Breast epithelium (tissue), 4 donors: ENCODE measurements around the gene USP10. TPM values are rescaled to one million over a fixed set of nuclear protein-coding genes. Genes with fewer than 3 reads are reported as not detected.

Experiments
- DNase-seq, 2 donors: peaks; one replicate each; pipeline ENCODE4 v3.0.0-alpha.2; 2019; ENCODE audit warnings: low spot score in 2 of 2
- H3K27ac ChIP-seq, 2 donors: fragments of 200-600 bp; sonication (generic) in 1 of 2; one replicate each; pipeline ENCODE4 v1.5.1; 2016 to 2019; ENCODE audit warnings: mild to moderate bottlenecking in 1 of 2
- H3K27me3 ChIP-seq, 2 donors: fragments of 200-600 bp; sonication (generic) in 1 of 2; one replicate each; pipeline versions ENCODE4 v1.5.1 to v1.6.0; 2017 to 2019; ENCODE audit warnings: control low read depth in 1 of 2, mild to moderate bottlenecking in 1 of 2
- H3K36me3 ChIP-seq: fragments of 200-600 bp; one replicate; pipeline ENCODE4 v1.5.1; 2019
- H3K4me1 ChIP-seq, 2 donors: fragments of 200-600 bp; sonication (generic); one replicate each; pipeline ENCODE4 v1.5.1; 2016 to 2019; ENCODE audit warnings: control low read depth in 1 of 2
- H3K4me3 ChIP-seq, 3 donors: fragments of 200-600 bp; sonication (generic); 1 replicate in 2 of 3; 2 replicates in 1 of 3; pipeline ENCODE4 v1.5.1; 2016 to 2019; ENCODE audit warnings: mild to moderate bottlenecking in 3 of 3, moderate library complexity in 2 of 3
- H3K9me3 ChIP-seq, 2 donors: fragments of 200-600 bp; sonication (generic) in 1 of 2; one replicate each; pipeline ENCODE4 v1.5.1; 2016 to 2019; ENCODE audit warnings: control low read depth in 1 of 2
- CTCF ChIP-seq, 3 donors: fragments of 450-650 bp; IDR thresholded peaks; one replicate each; pipeline ENCODE4 v1.5.1; 2016 to 2017; ENCODE audit warnings: antibody characterized with exemption in 3 of 3, mild to moderate bottlenecking in 3 of 3, moderate library complexity in 3 of 3
- POLR2A ChIP-seq: fragments of 450-650 bp; IDR thresholded peaks from one replicate; pipeline ENCODE4 v1.6.1; 2016; ENCODE audit warnings: antibody characterized with exemption, mild to moderate bottlenecking, moderate library complexity
- POLR2AphosphoS5 ChIP-seq, 3 donors: sonication (generic); formaldehyde crosslinking; IDR thresholded peaks; one replicate each; pipeline ENCODE4 v1.6.1; 2017; ENCODE audit warnings: antibody characterized with exemption in 3 of 3
- intact Hi-C: fragments of 100-400 bp; cut with DNase I; formaldehyde crosslinking; loops from one replicate; pipeline ENCODE4 v1.15.1; 2023; ENCODE audit warnings: low total_unique reads
- total RNA-seq, 3 donors: library from RNA; depleted of rRNA; stranded (reverse); fragments of >200 nt; gene quantifications; one replicate each; pipeline ENCODE4 v1.1.0, GENCODE V29; 2016

USP10 gene
- total RNA-seq, 3 donors from 2014 or later, result 30.4 to 70.8 (median 51.5) TPM

GRCh38 chr16:84778720-84779119, 78.9 kb downstream of the USP10 start:
- DNase-seq, result no peak
- H3K9me3 ChIP-seq, result no peaks in the 10 kb centered on the region
- no peak overlapping the region for H3K4me3 ChIP-seq
- H3K36me3 ChIP-seq, result peaks cover 7% of the 10 kb centered on the region
- H3K4me1 ChIP-seq, result no peaks in the 10 kb centered on the region
- intact Hi-C loops, result no loop called here
- H3K27ac ChIP-seq, result no peak overlapping the region
- H3K27me3 ChIP-seq, result no peaks in the 10 kb centered on the region
- TF ChIP-seq POLR2AphosphoS5 (IDR thresholded peaks at IDR 0.05) (no peak), CTCF (IDR thresholded peaks at IDR 0.05) (no peak), POLR2A (no peak)

DNA sequence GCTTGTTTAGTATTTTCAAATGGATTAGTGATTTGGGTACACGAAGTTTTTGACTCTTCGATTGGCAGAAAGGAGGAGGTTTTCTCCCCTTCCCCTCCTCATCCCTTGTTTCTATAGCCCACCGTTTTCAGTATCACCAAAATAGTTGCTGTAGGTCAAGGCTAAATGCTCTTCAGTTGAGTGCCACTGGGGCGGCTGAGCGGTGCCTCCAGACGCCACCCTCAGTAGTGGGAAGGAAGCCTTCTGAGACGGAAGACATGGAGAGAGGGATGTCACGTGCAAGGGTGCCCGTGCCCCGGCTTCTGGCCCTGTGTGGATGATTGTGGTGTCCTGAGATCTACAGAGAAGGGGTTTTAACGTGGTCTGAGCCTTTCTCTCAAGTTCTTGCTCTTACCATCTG, 80.3 kb downstream of the USP10 start:
- no peak overlapping the region for H3K27ac ChIP-seq
- no peaks in the 10 kb centered on the region for H3K9me3 ChIP-seq
- DNase-seq, result no peak
- H3K36me3 ChIP-seq, result peaks cover 7% of the 10 kb centered on the region
- no peak overlapping the region for H3K4me3 ChIP-seq
- intact Hi-C loops, result no loop called here
- TF ChIP-seq CTCF (IDR thresholded peaks at IDR 0.05) (no peak), POLR2AphosphoS5 (IDR thresholded peaks at IDR 0.05) (no peak), POLR2A (no peak)
- H3K4me1 ChIP-seq, result no peaks in the 10 kb centered on the region
- no peaks in the 10 kb centered on the region for H3K27me3 ChIP-seq

DNA sequence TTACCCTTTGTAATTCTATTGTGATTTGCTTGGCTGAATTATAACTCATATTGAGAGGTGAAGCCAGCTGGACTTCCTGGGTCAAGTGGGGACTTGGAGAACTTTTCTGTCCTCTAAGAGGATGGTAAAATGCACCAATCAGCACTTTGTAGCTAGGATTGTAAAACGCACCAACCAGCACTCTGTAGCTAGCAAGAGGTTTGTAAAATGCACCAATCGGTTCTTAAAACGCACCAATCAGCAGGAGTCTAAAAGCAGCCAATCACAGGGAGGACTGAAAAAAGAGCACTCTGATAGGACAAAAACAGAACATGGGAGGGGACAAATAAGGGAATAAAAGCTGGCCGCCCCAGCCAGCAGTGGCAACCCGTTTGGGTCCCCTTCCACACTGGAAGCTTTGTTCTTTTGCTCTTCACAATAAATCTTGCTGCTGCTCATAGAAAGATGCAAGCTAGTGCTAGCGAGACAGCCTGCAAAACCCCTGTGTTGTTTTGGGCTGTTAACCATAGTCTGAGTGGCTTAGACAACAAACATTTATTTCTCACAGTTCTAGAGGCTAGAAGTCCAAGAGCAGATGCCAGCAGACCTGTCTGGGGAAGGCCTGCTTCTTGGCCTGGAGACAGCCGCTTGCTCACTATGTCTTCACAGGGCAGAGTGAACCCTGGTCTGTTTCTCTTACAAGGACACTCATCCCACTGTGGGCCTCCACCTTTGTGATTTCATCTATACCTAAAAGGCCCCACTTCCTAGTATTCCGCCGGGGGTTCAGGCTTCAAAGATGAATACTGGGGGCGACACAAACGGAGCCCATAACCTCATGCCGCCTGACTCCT, 81.0 kb downstream of the USP10 start:
- intact Hi-C loops, result no loop called here
- no peak overlapping the region for H3K27ac ChIP-seq
- H3K36me3 ChIP-seq, result peaks cover 7% of the 10 kb centered on the region
- no peak for TF ChIP-seq POLR2A
- no peak for TF ChIP-seq CTCF (IDR thresholded peaks at IDR 0.05)
- no peak for TF ChIP-seq POLR2AphosphoS5 (IDR thresholded peaks at IDR 0.05)
- H3K27me3 ChIP-seq, result no peaks in the 10 kb centered on the region
- H3K9me3 ChIP-seq, result no peaks in the 10 kb centered on the region
- peaks cover 0 to under 1% of the 10 kb centered on the region in 2 donors for H3K4me1 ChIP-seq
- no peak overlapping the region for H3K4me3 ChIP-seq
- DNase-seq, result no peak

DNA sequence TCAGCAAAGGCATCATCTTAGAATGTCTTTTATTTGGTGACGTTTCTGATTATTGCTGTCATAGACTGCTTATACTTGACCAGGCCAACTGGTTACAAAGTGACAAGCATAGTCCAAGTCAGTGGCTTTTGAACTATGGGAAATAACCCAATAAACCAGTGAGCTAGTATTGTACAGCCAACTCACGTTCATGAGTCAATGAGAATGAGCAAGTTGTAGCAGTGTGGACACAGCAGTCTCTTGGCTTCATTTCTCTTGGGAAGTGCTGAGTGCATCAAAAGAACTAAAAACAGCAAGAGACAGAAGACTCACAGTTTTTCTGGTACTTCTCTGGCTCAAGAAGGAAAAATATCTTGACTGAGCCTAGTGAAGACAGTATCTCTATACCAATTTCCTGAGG, 83.0 kb downstream of the USP10 start:
- peaks cover 7% of the 10 kb centered on the region for H3K36me3 ChIP-seq

More for the DNA sequence above, 83.0 kb downstream of the USP10 start:
- peaks cover 0 to 7% of the 10 kb centered on the region in 2 donors for H3K4me1 ChIP-seq
- H3K27me3 ChIP-seq, result no peaks in the 10 kb centered on the region
- no peak for TF ChIP-seq POLR2AphosphoS5 (IDR thresholded peaks at IDR 0.05)
- TF ChIP-seq CTCF (IDR thresholded peaks at IDR 0.05), result no peak
- TF ChIP-seq POLR2A, result no peak
- no peaks in the 10 kb centered on the region for H3K9me3 ChIP-seq
- DNase-seq, result no peak
- intact Hi-C loops, result no loop called here
- H3K4me3 ChIP-seq, result no peak overlapping the region
- no peak overlapping the region for H3K27ac ChIP-seq
